ENCODE results near the gene PTPRN2.

The PTPRN2 gene

DNA sequence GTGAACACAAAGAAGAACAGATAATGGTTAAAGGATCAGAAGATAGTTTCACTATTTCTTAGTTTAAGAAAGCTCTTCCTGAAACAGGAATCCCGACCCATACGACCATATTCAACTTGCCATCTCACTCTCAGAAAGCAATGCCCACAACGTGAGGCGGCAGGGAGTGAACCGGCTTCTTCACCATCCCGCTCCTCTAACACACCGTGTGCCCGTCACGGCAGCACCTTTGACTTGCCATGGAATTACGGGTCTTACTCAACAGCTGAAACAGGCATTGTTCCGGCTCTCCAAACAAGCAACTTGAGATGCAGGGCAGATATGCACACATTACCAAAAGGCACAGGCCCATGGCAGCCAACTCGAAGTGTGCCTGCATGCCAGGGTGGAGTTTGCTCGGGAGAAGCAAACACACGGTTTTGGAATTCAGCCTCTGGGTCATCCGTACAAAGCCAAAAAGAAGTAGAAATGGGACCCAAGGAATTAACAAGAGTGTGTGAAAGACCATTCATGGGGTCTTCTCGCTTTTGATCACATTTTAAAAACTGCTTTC is 957.2 kb downstream of the PTPRN2 start:
- peaks cover 66% of the 10 kb centered on the region for H3K27me3 ChIP-seq (ENCODE audit: control insufficient read depth, insufficient read depth, low read length)

DNA sequence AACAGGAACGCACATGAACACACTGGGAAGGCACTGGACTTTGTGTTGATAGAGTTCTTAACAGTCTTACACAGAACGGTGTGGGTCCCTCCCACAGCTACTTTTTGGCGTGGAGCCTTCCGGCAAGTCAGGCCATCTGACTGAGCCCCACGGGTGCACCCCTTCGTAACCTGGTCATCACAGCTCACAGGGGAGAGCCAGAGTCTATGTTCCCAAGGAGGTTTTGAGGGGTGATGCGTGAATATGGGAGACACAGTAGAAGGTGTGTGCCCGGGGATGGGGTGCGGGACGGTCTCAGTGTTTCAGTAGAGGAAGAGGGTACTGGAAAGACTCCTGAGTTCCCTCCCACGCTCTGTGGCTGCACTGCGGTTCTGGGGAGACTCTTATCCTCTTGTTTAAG is 959.2 kb downstream of the PTPRN2 start:
- H3K4me3 ChIP-seq (ENCODE audit: low read depth, low read length): no peak overlapping the region
- H3K4me1 ChIP-seq (ENCODE audit: control insufficient read depth, insufficient read depth, low read length): no peaks in the 10 kb centered on the region
- no peaks in the 10 kb centered on the region for H3K36me3 ChIP-seq (ENCODE audit: control insufficient read depth, insufficient read depth, low read length)
- no peaks in the 10 kb centered on the region for H3K9me3 ChIP-seq (ENCODE audit: control insufficient read depth, insufficient read depth, low read depth, low read length)
- no peak overlapping the region for H3K27ac ChIP-seq (ENCODE audit: low read depth, low read length)
- H3K9ac ChIP-seq (ENCODE audit: low read length): no peak overlapping the region
- H3K27me3 ChIP-seq (ENCODE audit: control insufficient read depth, insufficient read depth, low read length): peaks cover 52% of the 10 kb centered on the region

More for the DNA sequence above, 957.2 kb downstream of the PTPRN2 start:
- H3K4me1 ChIP-seq (ENCODE audit: control insufficient read depth, insufficient read depth, low read length): no peaks in the 10 kb centered on the region
- H3K9me3 ChIP-seq (ENCODE audit: control insufficient read depth, insufficient read depth, low read depth, low read length): no peaks in the 10 kb centered on the region
- no peak overlapping the region for H3K4me3 ChIP-seq (ENCODE audit: low read depth, low read length)
- no peak overlapping the region for H3K27ac ChIP-seq (ENCODE audit: low read depth, low read length)
- H3K9ac ChIP-seq (ENCODE audit: low read length): no peak overlapping the region
- H3K36me3 ChIP-seq (ENCODE audit: control insufficient read depth, insufficient read depth, low read length): no peaks in the 10 kb centered on the region

DNA sequence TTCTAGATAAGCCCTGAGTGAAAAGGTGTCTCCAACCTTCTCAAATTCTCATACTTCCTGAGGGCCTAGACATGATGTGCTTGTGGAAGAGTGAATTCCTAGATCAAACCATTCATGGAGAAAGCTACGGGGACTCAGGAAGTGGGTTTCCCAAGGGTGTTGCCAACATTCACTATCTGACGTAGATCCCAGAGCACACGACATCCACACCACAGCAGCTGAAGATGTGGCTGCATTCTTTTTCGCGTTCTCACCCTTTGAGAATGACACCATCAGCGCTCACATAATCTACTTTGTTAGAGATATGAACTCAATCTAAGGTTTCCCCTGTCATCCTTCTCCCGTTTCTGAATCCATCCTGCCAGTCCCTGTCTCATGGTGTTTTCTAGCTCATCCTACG is 960.0 kb downstream of the PTPRN2 start:
- no peaks in the 10 kb centered on the region for H3K4me1 ChIP-seq (ENCODE audit: control insufficient read depth, insufficient read depth, low read length)
- H3K27ac ChIP-seq (ENCODE audit: low read depth, low read length): no peak overlapping the region
- H3K4me3 ChIP-seq (ENCODE audit: low read depth, low read length): no peak overlapping the region
- H3K27me3 ChIP-seq (ENCODE audit: control insufficient read depth, insufficient read depth, low read length): peaks cover 50% of the 10 kb centered on the region
- no peaks in the 10 kb centered on the region for H3K36me3 ChIP-seq (ENCODE audit: control insufficient read depth, insufficient read depth, low read length)
- H3K9me3 ChIP-seq (ENCODE audit: control insufficient read depth, insufficient read depth, low read depth, low read length): no peaks in the 10 kb centered on the region
- no peak overlapping the region for H3K9ac ChIP-seq (ENCODE audit: low read length)

- Histone ChIP-seq H3K9me3 (ENCODE audit: control insufficient read depth, insufficient read depth, low read depth, low read length) (no peaks in the 10 kb centered on the region), H3K36me3 (ENCODE audit: control insufficient read depth, insufficient read depth, low read length) (no peaks in the 10 kb centered on the region), H3K4me3 (ENCODE audit: low read depth, low read length) (no peak overlapping the region), H3K9ac (ENCODE audit: low read length) (no peak overlapping the region), H3K27ac (ENCODE audit: low read depth, low read length) (no peak overlapping the region), H3K27me3 (ENCODE audit: control insufficient read depth, insufficient read depth, low read length) (peaks cover 48% of the 10 kb centered on the region), H3K4me1 (ENCODE audit: control insufficient read depth, insufficient read depth, low read length) (no peaks in the 10 kb centered on the region)
These were observed 960.6 kb downstream of the PTPRN2 start for GRCh38 chr7:157627033-157627432.

- no peaks in the 10 kb centered on the region for H3K36me3 ChIP-seq (ENCODE audit: control insufficient read depth, insufficient read depth, low read length)
- no peak overlapping the region for H3K4me3 ChIP-seq (ENCODE audit: low read depth, low read length)
- H3K9ac ChIP-seq (ENCODE audit: low read length): no peak overlapping the region
- no peaks in the 10 kb centered on the region for H3K9me3 ChIP-seq (ENCODE audit: control insufficient read depth, insufficient read depth, low read depth, low read length)
- H3K4me1 ChIP-seq (ENCODE audit: control insufficient read depth, insufficient read depth, low read length): no peaks in the 10 kb centered on the region
- no peak overlapping the region for H3K27ac ChIP-seq (ENCODE audit: low read depth, low read length)
- H3K27me3 ChIP-seq (ENCODE audit: control insufficient read depth, insufficient read depth, low read length): peaks cover 47% of the 10 kb centered on the region
These were observed 961.5 kb downstream of the PTPRN2 start for GRCh38 chr7:157625973-157626742.

DNA sequence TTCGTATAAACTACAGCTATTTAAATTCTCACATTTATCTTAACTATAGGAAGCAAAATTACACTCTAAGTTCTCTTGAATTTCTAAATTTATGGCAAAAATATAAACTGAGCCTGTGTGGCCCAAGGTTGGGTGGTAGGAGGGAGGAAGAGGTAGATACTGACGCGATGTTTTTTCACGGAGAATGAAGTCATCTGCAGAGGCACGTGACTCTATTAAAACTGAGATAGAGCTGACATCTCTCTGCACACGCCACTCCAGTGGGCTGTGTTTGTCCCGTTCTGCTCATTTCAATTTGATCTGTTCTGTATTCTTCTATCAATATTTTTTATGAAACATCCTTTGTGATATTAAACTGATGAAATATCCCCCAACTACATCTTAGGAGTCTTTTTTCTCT is 964.1 kb downstream of the PTPRN2 start:
- no peak overlapping the region for H3K4me3 ChIP-seq (ENCODE audit: low read depth, low read length)
- peaks cover 29% of the 10 kb centered on the region for H3K27me3 ChIP-seq (ENCODE audit: control insufficient read depth, insufficient read depth, low read length)
- H3K9me3 ChIP-seq (ENCODE audit: control insufficient read depth, insufficient read depth, low read depth, low read length): no peaks in the 10 kb centered on the region

DNA sequence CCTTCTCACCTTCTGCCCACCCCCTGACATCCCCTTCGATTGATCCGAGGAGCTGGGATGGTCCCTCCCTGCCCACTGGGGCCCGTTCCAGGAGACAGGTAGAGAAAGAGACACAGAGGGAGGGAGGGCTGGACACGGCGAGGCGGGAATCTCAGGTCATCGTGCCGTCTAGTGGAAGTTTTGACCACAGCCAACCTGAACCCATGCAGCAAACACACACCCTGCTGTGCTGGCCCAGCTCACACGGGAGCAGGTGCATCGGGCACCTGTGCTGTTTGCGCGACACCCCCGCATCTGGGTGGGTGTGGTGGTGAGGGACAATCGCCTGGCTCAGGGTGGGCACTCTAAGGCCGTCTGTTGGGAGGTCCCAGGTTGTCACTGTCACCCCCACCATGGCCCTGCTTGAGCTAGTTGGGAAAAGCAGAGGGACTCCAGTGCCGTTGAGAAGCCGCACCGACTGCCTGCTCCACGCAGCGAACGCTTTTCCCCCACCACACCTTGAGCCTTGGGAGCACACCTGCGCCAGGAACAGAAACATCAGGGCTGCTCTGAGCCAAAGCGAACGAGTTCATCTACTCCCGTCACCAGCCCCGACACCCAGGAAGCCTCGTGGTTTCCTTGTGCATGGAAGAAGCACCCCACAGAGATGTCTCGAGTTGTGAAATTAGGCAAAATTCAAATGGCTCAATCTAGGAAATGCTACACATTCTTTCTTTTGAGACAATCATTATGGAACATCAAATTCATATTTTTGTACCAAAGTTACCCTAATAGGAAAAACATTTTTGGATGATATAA is 965.0 kb downstream of the PTPRN2 start:
- Histone ChIP-seq H3K27me3 (ENCODE audit: control insufficient read depth, insufficient read depth, low read length) (peaks cover 29% of the 10 kb centered on the region), H3K36me3 (ENCODE audit: control insufficient read depth, insufficient read depth, low read length) (no peaks in the 10 kb centered on the region), H3K9ac (ENCODE audit: low read length) (no peak overlapping the region), H3K4me1 (ENCODE audit: control insufficient read depth, insufficient read depth, low read length) (no peaks in the 10 kb centered on the region), H3K9me3 (ENCODE audit: control insufficient read depth, insufficient read depth, low read depth, low read length) (no peaks in the 10 kb centered on the region), H3K27ac (ENCODE audit: low read depth, low read length) (no peak overlapping the region), H3K4me3 (ENCODE audit: low read depth, low read length) (no peak overlapping the region)

More for the DNA sequence above, 964.1 kb downstream of the PTPRN2 start:
- Histone ChIP-seq H3K4me1 (ENCODE audit: control insufficient read depth, insufficient read depth, low read length) (no peaks in the 10 kb centered on the region), H3K27ac (ENCODE audit: low read depth, low read length) (no peak overlapping the region), H3K36me3 (ENCODE audit: control insufficient read depth, insufficient read depth, low read length) (no peaks in the 10 kb centered on the region), H3K9ac (ENCODE audit: low read length) (no peak overlapping the region)

DNA sequence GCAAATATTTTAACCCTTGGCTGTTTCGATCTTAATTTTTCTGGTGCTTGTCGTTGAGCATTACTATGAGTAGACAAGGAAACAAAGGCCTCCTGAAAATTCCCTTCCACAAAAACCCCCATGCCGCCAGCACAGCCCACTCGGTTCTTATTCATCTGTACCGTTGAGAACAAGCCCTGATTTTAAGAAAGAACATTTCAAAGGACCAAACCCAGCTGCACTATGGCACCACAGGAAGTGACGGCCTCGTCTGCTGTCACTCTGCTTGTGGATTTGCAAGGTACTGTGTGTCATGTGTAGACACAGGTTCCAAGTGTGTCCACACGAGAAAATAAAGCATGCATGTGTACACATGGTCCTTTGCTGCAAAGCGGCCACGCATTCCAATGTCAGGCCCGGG is 965.6 kb downstream of the PTPRN2 start:
- no peak overlapping the region for H3K9ac ChIP-seq (ENCODE audit: low read length)
- no peaks in the 10 kb centered on the region for H3K36me3 ChIP-seq (ENCODE audit: control insufficient read depth, insufficient read depth, low read length)
- H3K27ac ChIP-seq (ENCODE audit: low read depth, low read length): no peak overlapping the region

GRCh38 chr7:157621131-157621681 is 966.4 kb downstream of the PTPRN2 start:
- Histone ChIP-seq H3K36me3 (ENCODE audit: control insufficient read depth, insufficient read depth, low read length) (no peaks in the 10 kb centered on the region), H3K27me3 (ENCODE audit: control insufficient read depth, insufficient read depth, low read length) (peaks cover 27% of the 10 kb centered on the region; the same call in 1 of the 2 replicates), H3K27ac (ENCODE audit: low read depth, low read length) (no peak overlapping the region), H3K4me1 (ENCODE audit: control insufficient read depth, insufficient read depth, low read length) (no peaks in the 10 kb centered on the region), H3K9me3 (ENCODE audit: control insufficient read depth, insufficient read depth, low read depth, low read length) (no peaks in the 10 kb centered on the region), H3K4me3 (ENCODE audit: low read depth, low read length) (no peak overlapping the region), H3K9ac (ENCODE audit: low read length) (no peak overlapping the region)

More for the DNA sequence above, 965.6 kb downstream of the PTPRN2 start:
- Histone ChIP-seq H3K9me3 (ENCODE audit: control insufficient read depth, insufficient read depth, low read depth, low read length) (no peaks in the 10 kb centered on the region), H3K27me3 (ENCODE audit: control insufficient read depth, insufficient read depth, low read length) (peaks cover 27% of the 10 kb centered on the region; the same call in 1 of the 2 replicates), H3K4me3 (ENCODE audit: low read depth, low read length) (no peak overlapping the region), H3K4me1 (ENCODE audit: control insufficient read depth, insufficient read depth, low read length) (no peaks in the 10 kb centered on the region)

DNA sequence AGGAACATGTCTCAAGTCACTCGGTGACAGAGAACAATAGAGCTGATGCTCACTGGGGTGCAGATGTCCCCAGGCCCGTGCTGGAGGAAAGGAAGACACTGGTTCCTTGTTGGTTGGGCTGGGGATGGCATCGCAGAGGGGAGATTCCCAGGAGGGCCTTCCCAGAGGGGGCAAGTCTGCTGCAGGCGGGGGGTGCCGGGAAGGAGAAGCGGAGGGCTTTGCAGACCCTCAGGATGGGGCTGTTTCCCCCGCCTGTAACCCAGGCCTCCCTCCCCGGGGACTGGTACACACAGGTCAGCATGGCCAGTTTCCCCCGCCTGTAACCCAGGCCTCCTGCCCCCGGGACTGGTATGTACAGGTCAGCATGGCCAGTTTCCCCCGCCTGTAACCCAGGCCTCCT is 967.0 kb downstream of the PTPRN2 start:
- no peak overlapping the region for H3K9ac ChIP-seq (ENCODE audit: low read length)
- no peaks in the 10 kb centered on the region for H3K9me3 ChIP-seq (ENCODE audit: control insufficient read depth, insufficient read depth, low read depth, low read length)
- H3K36me3 ChIP-seq (ENCODE audit: control insufficient read depth, insufficient read depth, low read length): no peaks in the 10 kb centered on the region
- peaks cover 32% of the 10 kb centered on the region; the same call in 1 of the 2 replicates for H3K27me3 ChIP-seq (ENCODE audit: control insufficient read depth, insufficient read depth, low read length)
- H3K4me1 ChIP-seq (ENCODE audit: control insufficient read depth, insufficient read depth, low read length): no peaks in the 10 kb centered on the region
- H3K27ac ChIP-seq (ENCODE audit: low read depth, low read length): no peak overlapping the region
- H3K4me3 ChIP-seq (ENCODE audit: low read depth, low read length): no peak overlapping the region
